ENCODE data around the gene CCDC63.

Gene CCDC63

DNA sequence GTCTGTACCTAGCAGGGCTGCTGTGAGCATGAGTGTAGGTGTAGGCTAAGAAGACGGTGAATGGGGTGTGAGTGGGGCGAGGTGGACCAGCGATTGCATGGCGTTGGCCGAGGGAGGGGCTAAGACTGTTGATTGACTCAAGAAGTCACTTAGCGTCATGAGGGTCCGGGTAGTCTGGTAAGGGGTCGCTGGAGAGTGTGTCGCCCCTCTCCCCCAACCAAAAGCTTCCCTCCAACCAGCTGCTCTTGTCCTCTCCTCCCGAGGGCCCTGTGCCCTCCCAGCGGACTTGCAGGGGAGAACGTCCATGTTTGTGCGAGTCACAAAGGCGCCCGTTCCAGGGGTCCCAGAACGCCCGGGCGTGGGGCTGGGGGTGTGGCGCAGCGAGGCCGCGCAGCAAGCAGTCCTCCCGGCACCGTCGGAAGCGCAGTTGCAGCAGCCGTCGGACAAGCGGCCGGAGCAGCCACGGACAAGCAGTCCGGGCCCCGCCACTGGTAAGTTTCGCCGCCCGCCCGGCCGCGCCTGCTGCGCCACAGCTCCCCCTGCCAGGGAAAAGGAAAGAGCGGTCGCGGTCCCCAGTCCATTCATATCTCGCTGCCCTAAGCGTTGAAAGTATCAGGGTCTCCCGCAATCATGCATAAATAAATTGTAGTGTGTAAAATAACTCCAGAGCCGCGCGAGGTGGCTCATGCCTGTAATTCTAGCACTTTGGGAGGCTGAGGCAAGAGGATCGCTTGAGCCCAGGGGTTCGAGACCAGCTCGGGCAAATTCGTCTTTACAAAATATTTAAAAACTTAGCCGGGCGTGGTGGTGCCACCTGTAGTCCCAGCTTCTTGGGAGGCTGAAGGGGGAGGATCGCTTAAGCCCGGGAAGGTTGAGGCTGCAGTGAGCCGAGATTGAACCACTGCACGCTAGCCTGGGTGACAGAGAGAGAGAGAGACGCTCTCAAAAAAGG, at the start of gene CCDC63:
Gene CCDC63, plus strand, starts transcription at position 373 of the 952 bp plus-strand sequence. CDS start 5,968 bp downstream, outside the sequence.
- peak; percentile 33 for TF ChIP-seq CTCF (IDR thresholded peaks at IDR 0.05; ENCODE audit: borderline replicate concordance, control extremely low read depth, extremely low read depth, insufficient read depth, missing control alignments)
- DNase-seq (ENCODE audit: low spot score) = peak; percentile 70
- in situ Hi-C loops (cut with MboI; ENCODE audit: low sequenced_read_pairs, unreplicated experiment) = no loop called here

DNA sequence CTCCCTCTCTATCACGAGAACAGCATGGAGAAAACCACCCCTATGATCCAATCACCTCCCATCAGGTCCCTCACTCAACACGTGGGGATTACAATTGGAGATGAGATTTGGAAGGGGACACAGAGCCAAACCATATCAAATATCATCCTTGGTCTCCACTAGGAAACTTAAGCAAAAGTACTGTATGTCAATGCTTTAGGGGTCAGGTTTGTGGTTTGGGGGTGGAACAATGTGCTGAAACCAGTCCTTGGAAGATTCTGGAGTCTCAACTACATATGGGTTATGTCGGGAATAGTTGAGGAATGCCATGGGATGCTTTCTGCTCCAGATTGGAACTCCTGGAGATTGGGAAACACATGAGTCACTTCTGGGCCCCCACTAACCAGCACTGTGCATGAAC, 48.3 kb upstream of the CCDC63 start:
- in situ Hi-C loops (cut with MboI; ENCODE audit: low sequenced_read_pairs, unreplicated experiment) = no loop called here
- DNase-seq (ENCODE audit: low spot score) = no peak
- no peak for TF ChIP-seq CTCF (IDR thresholded peaks at IDR 0.05; ENCODE audit: borderline replicate concordance, control extremely low read depth, extremely low read depth, insufficient read depth, missing control alignments)

- DNase-seq (ENCODE audit: low spot score) = no peak
- in situ Hi-C loops (cut with MboI; ENCODE audit: low sequenced_read_pairs, unreplicated experiment) = no loop called here
- TF ChIP-seq CTCF (IDR thresholded peaks at IDR 0.05; ENCODE audit: borderline replicate concordance, control extremely low read depth, extremely low read depth, insufficient read depth, missing control alignments) = no peak
Measured at GRCh38 chr12:110802489-110802888, 44.3 kb upstream of the CCDC63 start.

DNA sequence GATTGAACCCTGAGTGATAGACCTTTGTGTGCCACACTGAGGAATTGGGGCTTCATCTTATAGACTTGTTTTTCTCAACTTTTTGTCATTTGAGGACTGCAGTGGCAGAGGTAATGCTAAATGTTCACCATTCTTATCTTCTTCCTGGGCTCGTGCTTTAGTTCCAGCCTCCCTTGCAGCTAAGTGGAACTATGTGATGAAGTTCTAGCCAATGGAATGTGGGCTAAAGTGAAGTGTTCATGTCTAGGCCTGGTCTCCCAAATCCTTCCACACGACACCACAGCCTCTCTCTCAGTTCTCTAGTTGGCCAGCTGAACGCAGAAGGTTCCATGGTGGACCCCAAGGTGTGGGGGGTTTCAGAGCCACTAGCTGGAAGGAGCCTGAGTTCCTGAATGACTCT, 42.4 kb upstream of the CCDC63 start:
- no peak for TF ChIP-seq CTCF (IDR thresholded peaks at IDR 0.05; ENCODE audit: borderline replicate concordance, control extremely low read depth, extremely low read depth, insufficient read depth, missing control alignments)
- in situ Hi-C loops (cut with MboI; ENCODE audit: low sequenced_read_pairs, unreplicated experiment) = no loop called here
- DNase-seq (ENCODE audit: low spot score) = no peak

- TF ChIP-seq CTCF (IDR thresholded peaks at IDR 0.05; ENCODE audit: borderline replicate concordance, control extremely low read depth, extremely low read depth, insufficient read depth, missing control alignments) = no peak
- DNase-seq (ENCODE audit: low spot score) = no peak
- in situ Hi-C loops (cut with MboI; ENCODE audit: low sequenced_read_pairs, unreplicated experiment) = no loop called here
Measured at GRCh38 chr12:110807640-110808039, 39.1 kb upstream of the CCDC63 start.

- in situ Hi-C loops (cut with MboI; ENCODE audit: low sequenced_read_pairs, unreplicated experiment) = no loop called here
- TF ChIP-seq CTCF (IDR thresholded peaks at IDR 0.05; ENCODE audit: borderline replicate concordance, control extremely low read depth, extremely low read depth, insufficient read depth, missing control alignments) = no peak
- DNase-seq (ENCODE audit: low spot score) = no peak
Measured at GRCh38 chr12:110809149-110809548, 37.6 kb upstream of the CCDC63 start.
